Endometrium (tissue), 2 donors: Measurements from ENCODE around the gene R3HDM2.

ENCODE experiments used
- FAIRE-seq: peaks from 2 replicates; lab custom pipeline; 2012; peaks lifted over from hg19 to GRCh38; lab: Jason Lieb, UNC
- donor health status: control.
- donor health status: control.

The R3HDM2 gene

GRCh38 chr12:57430931-57431566, at the start of gene R3HDM2:
R3HDM2 (minus strand) TSS chr12:57431043; CDS start chr12:57310428, 120,615 bp downstream.
- no peak for FAIRE-seq

- no peak for FAIRE-seq
These were observed 48.7 kb upstream of the R3HDM2 start, which contains the start of gene ARHGAP9 for GRCh38 chr12:57479376-57480115. ARHGAP9 (minus strand) TSS chr12:57479866; CDS start chr12:57479406, 460 bp downstream.

- FAIRE-seq: no peak
These were observed 48.2 kb upstream of the R3HDM2 start for GRCh38 chr12:57479043-57479375.

- no peak for FAIRE-seq
These were observed 47.2 kb upstream of the R3HDM2 start for GRCh38 chr12:57477710-57478681.

- no peak for FAIRE-seq
These were observed 46.3 kb upstream of the R3HDM2 start for GRCh38 chr12:57476993-57477709.

- no peak for FAIRE-seq
These were observed 45.5 kb upstream of the R3HDM2 start for GRCh38 chr12:57476162-57476992.

GRCh38 chr12:57475271-57476161, 44.7 kb upstream of the R3HDM2 start:
- FAIRE-seq: no peak

DNA sequence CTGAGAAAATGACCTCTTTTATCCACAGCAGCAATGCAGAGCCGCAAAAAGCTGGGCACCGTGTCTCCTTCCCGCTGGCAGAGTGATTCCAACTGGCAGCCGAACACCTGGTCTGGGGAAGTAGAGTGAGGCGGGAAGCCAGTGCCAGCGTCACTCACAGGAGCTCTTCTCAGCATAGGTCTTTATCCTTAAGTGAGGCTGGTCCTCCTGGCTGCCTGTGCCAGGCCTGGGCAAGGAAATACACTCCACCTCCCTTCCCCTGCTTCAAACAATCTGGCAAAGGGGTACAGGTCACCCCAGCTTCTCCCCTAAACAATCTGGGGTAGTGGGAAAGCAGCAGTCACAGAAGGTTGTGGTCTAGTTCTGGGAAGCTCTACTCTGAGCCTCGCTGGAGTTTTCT, 44.0 kb upstream of the R3HDM2 start:
- no peak for FAIRE-seq

GRCh38 chr12:57474430-57474829, 43.6 kb upstream of the R3HDM2 start:
- no peak for FAIRE-seq

DNA sequence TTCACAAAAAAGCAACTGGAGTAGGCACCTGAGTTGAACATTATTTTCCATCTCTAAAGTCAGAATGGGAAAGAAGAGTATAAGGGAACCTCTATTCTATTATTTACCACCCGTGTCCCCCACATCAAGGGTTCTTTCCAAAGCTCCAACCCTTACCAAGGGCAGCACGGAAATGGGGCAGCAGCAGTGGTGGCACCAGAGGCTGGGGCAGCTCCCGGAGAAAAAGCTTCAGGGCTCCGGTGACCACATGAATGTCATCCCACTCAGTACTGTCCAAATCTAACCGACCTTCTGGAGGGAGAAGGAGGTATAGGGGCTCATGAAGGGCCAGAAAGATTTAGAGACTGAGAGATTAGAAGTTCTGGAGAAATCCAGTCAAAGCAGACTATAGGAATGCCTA, 43.0 kb upstream of the R3HDM2 start:
- FAIRE-seq: no peak

DNA sequence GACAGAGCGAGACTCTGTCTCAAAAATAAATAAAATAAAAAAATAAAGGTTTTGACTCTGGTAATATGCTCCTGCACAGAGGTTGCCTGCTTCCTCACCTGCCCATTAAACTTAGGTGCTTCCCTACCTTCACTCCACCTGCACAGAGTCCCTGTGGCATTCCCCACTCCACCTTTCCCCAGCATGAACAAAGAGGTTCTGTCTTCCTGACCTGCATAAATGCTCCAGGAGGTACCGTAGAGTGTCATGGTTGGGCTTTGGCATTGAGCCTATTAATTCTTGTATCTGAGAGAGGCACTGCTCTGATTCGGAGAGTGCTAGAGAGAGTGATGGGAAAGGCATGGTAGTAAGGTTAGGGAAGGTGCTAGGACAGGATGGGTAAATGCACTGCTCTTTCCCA, 42.5 kb upstream of the R3HDM2 start:
- FAIRE-seq: no peak

GRCh38 chr12:57472391-57472790, 41.5 kb upstream of the R3HDM2 start:
- no peak for FAIRE-seq

DNA sequence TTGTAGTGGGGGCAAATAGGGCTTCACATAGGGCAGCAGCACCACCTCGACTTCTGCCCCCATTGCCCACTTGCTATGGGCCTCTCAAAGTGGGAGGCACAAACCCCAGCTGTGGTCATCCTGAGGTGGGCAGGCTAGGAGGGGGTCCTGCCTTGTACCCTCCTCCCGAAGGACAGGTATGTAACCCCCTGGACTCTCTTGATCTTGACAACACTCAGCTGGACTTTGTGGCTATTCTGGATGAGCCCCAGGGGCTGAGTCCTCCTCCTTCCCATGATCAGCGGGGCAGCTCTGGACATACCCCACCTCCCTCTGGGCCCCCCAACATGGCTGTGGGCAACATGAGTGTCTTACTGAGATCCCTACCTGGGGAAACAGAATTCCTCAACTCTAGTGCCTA, 40.8 kb upstream of the R3HDM2 start:
- no peak for FAIRE-seq

DNA sequence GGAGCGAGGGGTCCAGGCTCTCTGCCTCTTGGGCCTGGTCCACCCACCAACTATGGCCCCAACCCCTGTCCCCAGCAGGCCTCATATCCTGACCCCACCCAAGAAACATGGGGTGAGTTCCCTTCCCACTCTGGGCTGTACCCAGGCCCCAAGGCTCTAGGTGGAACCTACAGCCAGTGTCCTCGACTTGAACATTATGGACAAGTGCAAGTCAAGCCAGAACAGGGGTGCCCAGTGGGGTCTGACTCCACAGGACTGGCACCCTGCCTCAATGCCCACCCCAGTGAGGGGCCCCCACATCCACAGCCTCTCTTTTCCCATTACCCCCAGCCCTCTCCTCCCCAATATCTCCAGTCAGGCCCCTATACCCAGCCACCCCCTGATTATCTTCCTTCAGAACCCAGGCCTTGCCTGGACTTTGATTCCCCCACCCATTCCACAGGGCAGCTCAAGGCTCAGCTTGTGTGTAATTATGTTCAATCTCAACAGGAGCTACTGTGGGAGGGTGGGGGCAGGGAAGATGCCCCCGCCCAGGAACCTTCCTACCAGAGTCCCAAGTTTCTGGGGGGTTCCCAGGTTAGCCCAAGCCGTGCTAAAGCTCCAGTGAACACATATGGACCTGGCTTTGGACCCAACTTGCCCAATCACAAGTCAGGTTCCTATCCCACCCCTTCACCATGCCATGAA, 40.3 kb upstream of the R3HDM2 start:
- no peak for FAIRE-seq

- FAIRE-seq: no peak
These were observed 39.6 kb upstream of the R3HDM2 start for GRCh38 chr12:57470286-57470969.

GRCh38 chr12:57469296-57470164, 38.7 kb upstream of the R3HDM2 start:
- no peak for FAIRE-seq

- no peak for FAIRE-seq
These were observed 37.1 kb upstream of the R3HDM2 start for GRCh38 chr12:57467915-57468314.
